Left lung (tissue), 10 donors: Measurements from ENCODE around the gene BBS9. TPM values are rescaled to one million over a fixed set of nuclear protein-coding genes. Genes with fewer than 3 reads are reported as not detected.
A peak's percentile ranks its signal among the peaks of the same experiment; 100 is the strongest.

Source experiments
- ATAC-seq: fragments of 200-7000 bp; cut with Tn5 transposase; one replicate; pipeline ENCODE4 v1.9.1; 2020; ENCODE audit warnings: moderate library complexity
- DNase-seq, 4 donors: peaks; one replicate each; pipeline ENCODE4 v3.0.0-alpha.2; 2013 to 2020
- H3K27ac ChIP-seq, 2 donors: fragments of 200-600 bp; sonication (generic) in 1 of 2; one replicate each; pipeline versions ENCODE4 v1.5.0 to v1.8.0; 2020 to 2021
- H3K27me3 ChIP-seq, 2 donors: fragments of 200-600 bp; sonication (generic) in 1 of 2; one replicate each; pipeline versions ENCODE4 v1.5.0 to v1.8.0; 2020 to 2021
- H3K36me3 ChIP-seq, 2 donors: fragments of 200-600 bp; sonication (generic) in 1 of 2; one replicate each; pipeline versions ENCODE4 v1.5.0 to v1.8.0; 2020 to 2021
- H3K4me1 ChIP-seq, 2 donors: fragments of 200-600 bp; one replicate each; pipeline ENCODE4 v1.8.0; 2021
- H3K4me3 ChIP-seq, 2 donors: fragments of 200-600 bp; sonication (generic) in 1 of 2; one replicate each; pipeline versions ENCODE4 v1.5.0 to v1.8.0; 2020 to 2021; ENCODE audit warnings: mild to moderate bottlenecking in 1 of 2
- H3K9me3 ChIP-seq, 2 donors: fragments of 200-600 bp; sonication (generic) in 1 of 2; one replicate each; pipeline versions ENCODE4 v1.5.0 to v1.8.0; 2020 to 2021
- CTCF ChIP-seq, 2 donors: fragments of 200-600 bp; sonication (generic) in 1 of 2; IDR thresholded peaks; one replicate each; pipeline versions ENCODE4 v1.5.0 to v1.8.0; 2021; ENCODE audit warnings: antibody characterized with exemption in 2 of 2
- intact Hi-C, 2 donors: fragments of 100-400 bp; cut with DNase I; formaldehyde crosslinking; loops; one replicate each; pipeline versions ENCODE4 v1.11.2 to v1.14.2; 2022
- polyA plus RNA-seq, 6 donors: library from polyadenylated mRNA; unstranded; fragments of 120-200 nt; gene quantifications; one replicate each; pipeline ENCODE4 v1.2.1, GENCODE V29; 2013; ENCODE audit not compliant: insufficient read length in 6 of 6
- total RNA-seq, 2 donors: library from RNA; stranded (reverse); fragmentation: NEBNext Ultra II Directional; extraction: Animal tissue kit (Norgen Biotek cat#: 25700); gene quantifications; one replicate each; pipeline ENCODE4 v1.2.1, GENCODE V29; 2021
- donor health status: DM: no; HTN: yes; CAD: no.
- donor health status: DM: no; HTN: no; CAD: no.

Gene BBS9
- total and polyA plus RNA-seq, 8 donors = 14.5 to 25.1 (median 19.1) TPM

- H3K4me3 ChIP-seq = no peak overlapping the region
- H3K4me1 ChIP-seq = no peaks in the 10 kb centered on the region
- no peak for TF ChIP-seq CTCF (IDR thresholded peaks at IDR 0.05)
- peak in 2 of 4 donors; percentile 25 to 35 for DNase-seq
- H3K9me3 ChIP-seq = peaks cover 0 to 18% of the 10 kb centered on the region in 2 donors
- H3K27me3 ChIP-seq = no peaks in the 10 kb centered on the region
- H3K27ac ChIP-seq = no peak overlapping the region
- no peak for ATAC-seq
- no peaks in the 10 kb centered on the region for H3K36me3 ChIP-seq
- intact Hi-C loops = no loop called here
Observed at GRCh38 chr7:33307205-33307604, 177.8 kb downstream of the BBS9 start.

GRCh38 chr7:33310546-33310945 lies 181.2 kb downstream of the BBS9 start:
- Histone ChIP-seq H3K36me3 (no peaks in the 10 kb centered on the region), H3K27me3 (no peaks in the 10 kb centered on the region), H3K4me1 (no peaks in the 10 kb centered on the region), H3K9me3 (no peaks in the 10 kb centered on the region), H3K4me3 (no peak overlapping the region), H3K27ac (no peak overlapping the region)
- no peak for TF ChIP-seq CTCF (IDR thresholded peaks at IDR 0.05)
- DNase-seq (no peak), ATAC-seq (no peak)
- intact Hi-C loops = no loop called here

GRCh38 chr7:33325754-33326484 lies 196.6 kb downstream of the BBS9 start:
- H3K36me3 ChIP-seq = no peaks in the 10 kb centered on the region
- H3K27me3 ChIP-seq = no peaks in the 10 kb centered on the region
- intact Hi-C loops = no loop called here
- H3K9me3 ChIP-seq = peaks cover 0 to 15% of the 10 kb centered on the region in 2 donors
- peak overlapping the region in 1 of 2 donors; percentile 29 for H3K27ac ChIP-seq
- no peak for DNase-seq
- H3K4me1 ChIP-seq = no peaks in the 10 kb centered on the region
- H3K4me3 ChIP-seq = no peak overlapping the region
- peak; percentile 74 for ATAC-seq
- no peak for TF ChIP-seq CTCF (IDR thresholded peaks at IDR 0.05)

GRCh38 chr7:33326485-33326848 lies 197.1 kb downstream of the BBS9 start:
- no peaks in the 10 kb centered on the region for H3K36me3 ChIP-seq
- peak overlapping the region in 1 of 2 donors; percentile 57 for H3K27ac ChIP-seq
- TF ChIP-seq CTCF (IDR thresholded peaks at IDR 0.05) = no peak
- H3K9me3 ChIP-seq = peaks cover 0 to 15% of the 10 kb centered on the region in 2 donors
- DNase-seq = peak in 1 of 4 donors; percentile 46
- no peaks in the 10 kb centered on the region for H3K4me1 ChIP-seq
- no peaks in the 10 kb centered on the region for H3K27me3 ChIP-seq
- intact Hi-C loops = no loop called here
- ATAC-seq = peak; percentile 90
- H3K4me3 ChIP-seq = no peak overlapping the region

GRCh38 chr7:33327427-33327826 lies 198.1 kb downstream of the BBS9 start:
- Histone ChIP-seq H3K4me3 (no peak overlapping the region), H3K36me3 (no peaks in the 10 kb centered on the region), H3K9me3 (peaks cover 0 to 15% of the 10 kb centered on the region in 2 donors), H3K27me3 (no peaks in the 10 kb centered on the region), H3K27ac (peak overlapping the region in 1 of 2 donors; percentile 57), H3K4me1 (no peaks in the 10 kb centered on the region)
- ATAC-seq (peak; percentile 52), DNase-seq (no peak)
- no peak for TF ChIP-seq CTCF (IDR thresholded peaks at IDR 0.05)
- intact Hi-C loops = no loop called here
